DOHH2 (cell line): ENCODE data around the gene PTPRN2.

Experiments
- CTCF ChIP-seq: fragments of 200-600 bp; sonication (generic); IDR thresholded peaks from one replicate; pipeline ENCODE4 v1.5.1; 2014; ENCODE audit warnings: antibody characterized with exemption, mild to moderate bottlenecking, low read depth, low read length; ENCODE audit not compliant: poor library complexity, severe bottlenecking
- EZH2phosphoT487 ChIP-seq: fragments of 200-600 bp; sonication (generic); IDR thresholded peaks from 2 replicates; pipeline ENCODE4 v1.6.1; 2017; ENCODE audit warnings: borderline replicate concordance, mild to moderate bottlenecking, antibody characterized with exemption, low read length, moderate library complexity, mixed read lengths

GRCh38 chr7:158378978-158379377 is 208.6 kb downstream of the PTPRN2 start:
- TF ChIP-seq CTCF (no peak), EZH2phosphoT487 (no peak)
